GM12878 (cell line): ENCODE data around the gene HOXA1. TPM values are rescaled to one million over a fixed set of nuclear protein-coding genes. Genes with fewer than 3 reads are reported as not detected.

Experiments
- ATAC-seq: fragments of 200-7000 bp; cut with Tn5 transposase; 3 replicates; pipeline ENCODE4 v1.9.1; 2020; ENCODE audit warnings: mild to moderate bottlenecking, moderate library complexity
- BruUV-seq: library from RNA; stranded (reverse); fragments of 400-500 nt; replicated peaks from 2 replicates; lab custom pipeline; 2021; lab: Mats Ljungman, UMichigan
- CTCF ChIA-PET: fragments of 300-600 bp; sonication (Branson Sonifier 250); formaldehyde crosslinking; extraction: SDS; loops from one replicate; lab custom pipeline; 2021; ENCODE audit warnings: inconsistent platforms; lab: Yijun Ruan, JAX
- POLR2A ChIA-PET: fragments of 350-600 bp; formaldehyde crosslinking; extraction: SDS; loops from one replicate; lab custom pipeline; 2021; ENCODE audit warnings: inconsistent platforms; lab: Charles Lee
- RAD21 ChIA-PET: fragments of 300-600 bp; sonication (Branson Sonifier 250); formaldehyde crosslinking; loops from one replicate; lab custom pipeline; 2023; ENCODE audit warnings: antibody characterized with exemption; ENCODE audit not compliant: unreplicated experiment; lab: Charles Lee
- SMC1A ChIA-PET: fragments of 300-600 bp; sonication (Branson Sonifier 250); formaldehyde crosslinking; loops from one replicate; lab custom pipeline; 2023; ENCODE audit not compliant: unreplicated experiment, uncharacterized antibody; lab: Charles Lee
- DNase-seq: peaks from one replicate; pipeline ENCODE4 v3.0.0-alpha.2; 2011; ENCODE audit warnings: low read depth, low spot score
- FAIRE-seq: peaks from 3 replicates; lab custom pipeline; 2011; peaks lifted over from hg19 to GRCh38; lab: Jason Lieb, UNC
- H2AFZ ChIP-seq: 2 replicates; pipeline ENCODE4 v1.6.0; 2011; ENCODE audit warnings: low read depth, low read length, control low read depth; ENCODE audit not compliant: control insufficient read depth
- H3K27ac ChIP-seq: 2 replicates; pipeline ENCODE4 v1.5.1; 2011; ENCODE audit warnings: control low read depth; ENCODE audit not compliant: control insufficient read depth, insufficient read depth
- H3K27me3 ChIP-seq, 2 experiments: replicated peaks in 1 of 2; 2 replicates each; pipeline versions ENCODE4 v1.6.0 to v1.6.1; 2011; ENCODE audit warnings: low read length in 1 of 2; ENCODE audit not compliant: control insufficient read depth in 2 of 2, insufficient read depth in 2 of 2
- H3K36me3 ChIP-seq, 2 experiments: 2 replicates each; pipeline ENCODE4 v1.5.1; 2011; ENCODE audit warnings: low read length in 1 of 2; ENCODE audit not compliant: control insufficient read depth in 2 of 2, insufficient read depth in 2 of 2
- H3K4me1 ChIP-seq: 2 replicates; pipeline ENCODE4 v1.6.1; 2011; ENCODE audit warnings: mild to moderate bottlenecking, low read length, moderate library complexity, mixed read lengths; ENCODE audit not compliant: control insufficient read depth, insufficient read depth
- H3K4me2 ChIP-seq: 2 replicates; pipeline ENCODE4 v1.6.0; 2011; ENCODE audit warnings: control low read depth; ENCODE audit not compliant: control insufficient read depth, insufficient read depth
- H3K4me3 ChIP-seq: fragments of 200-600 bp; sonication (generic); 2 replicates; pipeline ENCODE4 v1.5.1; 2016
- H3K79me2 ChIP-seq: 2 replicates; pipeline ENCODE4 v1.6.0; 2011; ENCODE audit warnings: low read length; ENCODE audit not compliant: control insufficient read depth, insufficient read depth
- H3K9ac ChIP-seq: 2 replicates; pipeline ENCODE4 v1.8.0; 2011; ENCODE audit warnings: low read length, control low read depth, mixed read lengths; ENCODE audit not compliant: control insufficient read depth, insufficient read depth
- H3K9me3 ChIP-seq: replicated peaks from 3 replicates; pipeline ENCODE4 v1.5.1; 2011; ENCODE audit warnings: mild to moderate bottlenecking, low read length; ENCODE audit not compliant: control insufficient read depth, insufficient read depth
- H4K20me1 ChIP-seq: 2 replicates; pipeline ENCODE4 v1.6.0; 2011; ENCODE audit not compliant: control insufficient read depth, insufficient read depth
- BHLHE40 ChIP-seq, 2 experiments: fragments of 450-650 bp in 1 of 2; IDR thresholded peaks; 2 replicates each; pipeline ENCODE4 v1.6.1; 2011 to 2017; ENCODE audit warnings: low read depth in 2 of 2, borderline replicate concordance in 1 of 2, improper control_type of control experiment in 1 of 2, low read length in 1 of 2, mild to moderate bottlenecking in 1 of 2
- CHD4 ChIP-seq: fragments of 200-600 bp; sonication (generic); IDR thresholded peaks from 2 replicates; pipeline ENCODE4 v1.6.1; 2016; ENCODE audit warnings: mild to moderate bottlenecking
- EP300 ChIP-seq, 2 experiments: fragments of 150-350 bp in 1 of 2; IDR thresholded peaks; 2 replicates each; pipeline ENCODE4 v1.6.1; 2011 to 2012; ENCODE audit warnings: low read depth in 2 of 2, low read length in 2 of 2, borderline replicate concordance in 1 of 2, improper control_type of control experiment in 1 of 2, inconsistent platforms in 1 of 2; ENCODE audit not compliant: control insufficient read depth in 1 of 2
- KLF5 ChIP-seq: fragments of 450-650 bp; IDR thresholded peaks from 2 replicates; pipeline ENCODE4 v1.6.1; 2014; ENCODE audit warnings: mild to moderate bottlenecking; ENCODE audit not compliant: partially characterized antibody
- NFYB ChIP-seq: IDR thresholded peaks from 2 replicates; pipeline ENCODE4 v1.6.1; 2011; ENCODE audit warnings: low read depth, mild to moderate bottlenecking, low read length, improper control_type of control experiment, moderate library complexity; ENCODE audit not compliant: insufficient read depth
- NR2C1 ChIP-seq: fragments of 450-650 bp; IDR thresholded peaks from 2 replicates; pipeline ENCODE4 v1.6.1; 2017; ENCODE audit warnings: antibody characterized with exemption, mild to moderate bottlenecking, moderate library complexity
- RAD21 ChIP-seq: IDR thresholded peaks from 2 replicates; pipeline ENCODE4 v1.6.1; 2011; ENCODE audit warnings: mild to moderate bottlenecking, low read depth, low read length, moderate library complexity; ENCODE audit not compliant: insufficient read depth
- REST ChIP-seq: IDR thresholded peaks from 2 replicates; pipeline ENCODE4 v1.6.1; 2012; ENCODE audit warnings: mild to moderate bottlenecking, low read depth, low read length
- SREBF1 ChIP-seq: IDR thresholded peaks from 2 replicates; pipeline ENCODE4 v1.6.1; 2012; ENCODE audit warnings: mild to moderate bottlenecking, low read length
- TARDBP ChIP-seq: IDR thresholded peaks from 2 replicates; pipeline ENCODE4 v1.6.1; 2016; ENCODE audit warnings: borderline replicate concordance
- ZBTB4 ChIP-seq: fragments of 450-650 bp; formaldehyde crosslinking; IDR thresholded peaks from 2 replicates; pipeline ENCODE4 v1.4.0; 2022; ENCODE audit warnings: mild to moderate bottlenecking, moderate library complexity
- whole genome bisulfite sequencing: methylation state at CpG from one replicate; pipeline ENCODE4 v1.1.6; 2016; ENCODE audit warnings: low lambda C conversion rate; ENCODE audit not compliant: insufficient replicate concordance, insufficient coverage; ENCODE audit errors: missing lambda C conversion rate; 5-methylcytosine and 5-hydroxymethylcytosine counted together
- in situ Hi-C: fragments of 300-500 bp; cut with MboI; formaldehyde crosslinking; loops from 9 replicates; pipeline ENCODE4 v1.14.3; 2018; ENCODE audit warnings: mixed read lengths
- intact Hi-C: fragments of 100-400 bp; cut with micrococcal nuclease; formaldehyde crosslinking; loops from one replicate; pipeline ENCODE4 v1.14.2; 2022; ENCODE audit not compliant: unreplicated experiment
- polyA plus RNA-seq, 11 experiments: library from polyadenylated mRNA; depleted of rRNA in 4 of 11; unstranded in 6 of 11; stranded (reverse) in 5 of 11; fragments of >200 nt; fragmentation: Nextera tagmentation in 4 of 11; fragmentation: Illumina TruSeq in 1 of 11; extraction: Ambion mirVana in 4 of 11; extraction: Trizol in 1 of 11; gene quantifications; 1 replicate in 1 of 11; 2 replicates in 10 of 11; pipeline versions ENCODE4 v1.2.1 to v1.2.3, GENCODE V29; 2011 to 2016; ENCODE audit warnings: inconsistent platforms in 2 of 11, missing spikeins in 2 of 11, low read depth in 1 of 11
- total RNA-seq, 4 experiments: library from RNA; depleted of rRNA in 3 of 4; stranded (reverse); fragments of >200 nt in 3 of 4; fragmentation: Illumina TruSeq in 1 of 4; extraction: Trizol in 1 of 4; gene quantifications; 2 replicates each; pipeline versions ENCODE4 v1.2.1 to v1.2.3, GENCODE V29; 2013 to 2021
- TF ChIP-seq, protein P1 (sequence below): fragments of 450-650 bp; IDR thresholded peaks from 2 replicates; pipeline ENCODE4 v1.6.1; 2016; ENCODE audit warnings: mild to moderate bottlenecking

Gene HOXA1
- total and polyA plus RNA-seq, 10 of the 15 experiments (the other 5 are each of a cell fraction or from before 2014, with no cell fraction given) = 0.06 to 1.7 (median 0.18) TPM; not detected in 3

GRCh38 chr7:27123007-27123476 lies 27.2 kb upstream of the HOXA1 start:
- no peaks in the 10 kb centered on the region for H3K36me3 ChIP-seq
- ChIA-PET POLR2A (no interaction called here), SMC1A (no interaction called here), RAD21 (no interaction called here), CTCF (no interaction called here)
- intact Hi-C loops (no loop called here), in situ Hi-C loops (no loop called here)
- no peak overlapping the region for H3K9ac ChIP-seq
- no peak overlapping the region for H2AFZ ChIP-seq
- no TSS peak for BruUV-seq
- ATAC-seq = no peak
- H3K4me2 ChIP-seq = no peak overlapping the region
- DNase-seq = no peak
- H3K9me3 ChIP-seq = no peaks in the 10 kb centered on the region
- no peaks in the 10 kb centered on the region for H4K20me1 ChIP-seq
- H3K27me3 ChIP-seq = peaks cover 0 to under 1% of the 10 kb centered on the region in 2 experiments; a peak in 3 of 4 replicates
- H3K4me1 ChIP-seq = no peaks in the 10 kb centered on the region
- WGBS = 46% methylated on average over 14 of the region's 14 CpGs
- H3K4me3 ChIP-seq = no peak overlapping the region
- H3K27ac ChIP-seq = no peak overlapping the region
- no peaks in the 10 kb centered on the region for H3K79me2 ChIP-seq
- FAIRE-seq = no peak
- TF ChIP-seq KLF5 (no peak), SREBF1 (no peak), BHLHE40 (IDR thresholded peaks at IDR 0.05; ENCODE audit: borderline replicate concordance in 1 of 2, low read depth in 2 of 2, low read length in 1 of 2) (no peak), REST (no peak), NR2C1 (no peak), NFYB (no peak), RAD21 (no peak), TARDBP (no peak), EP300 (IDR thresholded peaks at IDR 0.05; ENCODE audit: borderline replicate concordance in 1 of 2, control insufficient read depth in 1 of 2, low read depth in 2 of 2, low read length in 2 of 2) (no peak), CHD4 (no peak), ZBTB4 (CRISPR knock-in tag) (no peak)
- TF ChIP-seq, protein P1, sequence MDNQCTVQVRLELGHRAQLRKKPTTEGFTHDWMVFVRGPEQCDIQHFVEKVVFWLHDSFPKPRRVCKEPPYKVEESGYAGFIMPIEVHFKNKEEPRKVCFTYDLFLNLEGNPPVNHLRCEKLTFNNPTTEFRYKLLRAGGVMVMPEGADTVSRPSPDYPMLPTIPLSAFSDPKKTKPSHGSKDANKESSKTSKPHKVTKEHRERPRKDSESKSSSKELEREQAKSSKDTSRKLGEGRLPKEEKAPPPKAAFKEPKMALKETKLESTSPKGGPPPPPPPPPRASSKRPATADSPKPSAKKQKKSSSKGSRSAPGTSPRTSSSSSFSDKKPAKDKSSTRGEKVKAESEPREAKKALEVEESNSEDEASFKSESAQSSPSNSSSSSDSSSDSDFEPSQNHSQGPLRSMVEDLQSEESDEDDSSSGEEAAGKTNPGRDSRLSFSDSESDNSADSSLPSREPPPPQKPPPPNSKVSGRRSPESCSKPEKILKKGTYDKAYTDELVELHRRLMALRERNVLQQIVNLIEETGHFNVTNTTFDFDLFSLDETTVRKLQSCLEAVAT = no peak
